ENCODE data around the gene FAR2. TPM values are rescaled to one million over a fixed set of nuclear protein-coding genes. Genes with fewer than 3 reads are reported as not detected.

Gene FAR2
- total and polyA plus RNA-seq, 2 experiments from 2014 or later, result 2.1 to 3.6 TPM

DNA sequence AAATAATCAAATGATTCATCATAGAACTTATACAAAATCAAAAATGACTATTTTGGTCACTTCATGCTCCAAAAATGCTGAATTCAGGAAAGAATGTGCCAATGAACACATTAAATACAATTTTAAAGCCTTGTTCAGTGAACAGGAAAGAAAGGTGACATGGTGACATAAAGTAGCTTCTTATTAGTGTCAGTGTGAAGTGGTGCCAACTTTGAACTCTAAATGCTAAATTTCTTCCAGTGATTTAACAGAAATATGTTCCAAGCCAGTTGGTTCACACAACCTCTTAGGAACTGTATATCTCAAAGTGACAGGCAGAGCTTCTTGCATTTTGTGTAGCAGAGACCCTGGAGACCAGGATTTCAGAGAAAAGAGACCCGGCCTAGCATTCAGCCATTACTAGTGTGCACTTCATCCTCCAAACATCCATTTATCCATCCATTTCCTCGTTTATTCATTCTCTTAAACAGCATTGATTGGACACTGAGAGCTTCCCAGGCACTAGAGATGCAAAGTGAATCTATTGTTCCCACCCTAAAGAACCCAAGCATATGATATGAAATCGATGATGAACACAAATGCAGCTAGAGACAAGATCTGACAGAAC is 95.2 kb downstream of the FAR2 start:
- Histone ChIP-seq H3K4me2 (ENCODE audit: unreplicated experiment) (no peak overlapping the region), H3K9me3 (ENCODE audit: low read depth) (no peaks in the 10 kb centered on the region), H3K4me3 (no peak overlapping the region), H2AFZ (no peak overlapping the region), H3K79me2 (ENCODE audit: insufficient read depth) (no peaks in the 10 kb centered on the region), H3K9me2 (ENCODE audit: insufficient read depth) (no peaks in the 10 kb centered on the region), H3K27ac (no peak overlapping the region), H3K4me1 (ENCODE audit: insufficient read depth) (peaks cover 22% of the 10 kb centered on the region), H4K20me1 (ENCODE audit: insufficient read depth) (no peaks in the 10 kb centered on the region), H3K36me3 (ENCODE audit: low read depth) (no peaks in the 10 kb centered on the region), H3K27me3 (replicated peaks; ENCODE audit: insufficient read depth) (no peaks in the 10 kb centered on the region), H3K9ac (no peak overlapping the region), H3F3A (ENCODE audit: insufficient read depth) (peaks cover 20% of the 10 kb centered on the region)
- TF ChIP-seq EZH2 (IDR thresholded peaks at IDR 0.05; ENCODE audit: insufficient read depth, poor library complexity, severe bottlenecking) (no peak), EZH2phosphoT487 (IDR thresholded peaks at IDR 0.05; ENCODE audit: insufficient read depth, low read depth) (no peak)
- in situ Hi-C loops (cut with MboI), result no loop called here
- WGBS, 2 experiments (ENCODE audit: low coverage in 1 of 2, low lambda C conversion rate in 2 of 2, missing lambda C conversion rate in 2 of 2), result 95% methylated on average over 3 of the region's 3 CpGs
- DNase-seq, result no peak

- in situ Hi-C loops (cut with MboI), result no loop called here
- Histone ChIP-seq H3K79me2 (ENCODE audit: insufficient read depth) (no peaks in the 10 kb centered on the region), H3K9me3 (ENCODE audit: low read depth) (no peaks in the 10 kb centered on the region), H4K20me1 (ENCODE audit: insufficient read depth) (no peaks in the 10 kb centered on the region), H2AFZ (no peak overlapping the region), H3K9me2 (ENCODE audit: insufficient read depth) (no peaks in the 10 kb centered on the region), H3K27ac (no peak overlapping the region), H3K9ac (no peak overlapping the region), H3F3A (ENCODE audit: insufficient read depth) (peaks cover 20% of the 10 kb centered on the region), H3K4me2 (ENCODE audit: unreplicated experiment) (no peak overlapping the region), H3K4me3 (no peak overlapping the region), H3K4me1 (ENCODE audit: insufficient read depth) (peaks cover 22% of the 10 kb centered on the region), H3K36me3 (ENCODE audit: low read depth) (no peaks in the 10 kb centered on the region), H3K27me3 (replicated peaks; ENCODE audit: insufficient read depth) (no peaks in the 10 kb centered on the region)
- WGBS, 2 experiments (ENCODE audit: low coverage in 1 of 2, low lambda C conversion rate in 2 of 2, missing lambda C conversion rate in 2 of 2), result 67 to 78% methylated on average over 3 of the region's 3 CpGs
- TF ChIP-seq EZH2phosphoT487 (IDR thresholded peaks at IDR 0.05; ENCODE audit: insufficient read depth, low read depth), result no peak
- TF ChIP-seq EZH2 (IDR thresholded peaks at IDR 0.05; ENCODE audit: insufficient read depth, poor library complexity, severe bottlenecking), result no peak
- peak; percentile 19 for DNase-seq
These were observed 96.2 kb downstream of the FAR2 start for GRCh38 chr12:29245246-29245645.

DNA sequence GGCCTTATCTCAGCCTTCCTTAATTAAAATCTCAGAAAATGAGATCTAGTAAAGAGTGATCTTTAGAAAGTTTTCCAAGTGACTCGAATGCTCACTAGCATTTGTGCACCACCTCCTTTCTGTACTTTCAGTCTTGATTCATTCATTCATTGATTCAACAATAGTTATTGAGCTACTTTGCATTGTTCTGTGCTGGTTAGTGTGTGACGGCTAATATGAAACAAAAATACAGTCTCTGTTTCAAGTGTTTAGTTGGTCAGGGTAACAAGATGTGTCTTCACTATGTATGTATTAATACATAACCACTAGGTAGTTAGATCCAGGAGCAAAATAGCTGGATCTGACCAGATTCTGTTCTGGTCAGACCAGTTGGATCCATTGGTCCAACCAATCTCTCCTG is 100.9 kb downstream of the FAR2 start:
- H3K4me3 ChIP-seq, result no peak overlapping the region
- no peaks in the 10 kb centered on the region for H3K79me2 ChIP-seq (ENCODE audit: insufficient read depth)
- H3K4me1 ChIP-seq (ENCODE audit: insufficient read depth), result no peaks in the 10 kb centered on the region
- no peaks in the 10 kb centered on the region for H3K9me3 ChIP-seq (ENCODE audit: low read depth)
- no peak for DNase-seq
- H3K27ac ChIP-seq, result no peak overlapping the region
- in situ Hi-C loops (cut with MboI), result loop anchor here (25.0 kb wide), 1 partner anchor 112 kb away; no protein-coding TSS in a partner anchor
- no peaks in the 10 kb centered on the region for H3F3A ChIP-seq (ENCODE audit: insufficient read depth)
- H3K36me3 ChIP-seq (ENCODE audit: low read depth), result no peaks in the 10 kb centered on the region
- TF ChIP-seq EZH2phosphoT487 (IDR thresholded peaks at IDR 0.05; ENCODE audit: insufficient read depth, low read depth) (no peak), EZH2 (IDR thresholded peaks at IDR 0.05; ENCODE audit: insufficient read depth, poor library complexity, severe bottlenecking) (no peak)
- H3K27me3 ChIP-seq (replicated peaks; ENCODE audit: insufficient read depth), result no peaks in the 10 kb centered on the region
- no peak overlapping the region for H3K4me2 ChIP-seq (ENCODE audit: unreplicated experiment)
- no peaks in the 10 kb centered on the region for H4K20me1 ChIP-seq (ENCODE audit: insufficient read depth)
- H2AFZ ChIP-seq, result no peak overlapping the region
- H3K9me2 ChIP-seq (ENCODE audit: insufficient read depth), result no peaks in the 10 kb centered on the region
- 69 to 74% methylated on average over 2 of the region's 2 CpGs for WGBS, 2 experiments (ENCODE audit: low coverage in 1 of 2, low lambda C conversion rate in 2 of 2, missing lambda C conversion rate in 2 of 2)
- no peak overlapping the region for H3K9ac ChIP-seq

DNA sequence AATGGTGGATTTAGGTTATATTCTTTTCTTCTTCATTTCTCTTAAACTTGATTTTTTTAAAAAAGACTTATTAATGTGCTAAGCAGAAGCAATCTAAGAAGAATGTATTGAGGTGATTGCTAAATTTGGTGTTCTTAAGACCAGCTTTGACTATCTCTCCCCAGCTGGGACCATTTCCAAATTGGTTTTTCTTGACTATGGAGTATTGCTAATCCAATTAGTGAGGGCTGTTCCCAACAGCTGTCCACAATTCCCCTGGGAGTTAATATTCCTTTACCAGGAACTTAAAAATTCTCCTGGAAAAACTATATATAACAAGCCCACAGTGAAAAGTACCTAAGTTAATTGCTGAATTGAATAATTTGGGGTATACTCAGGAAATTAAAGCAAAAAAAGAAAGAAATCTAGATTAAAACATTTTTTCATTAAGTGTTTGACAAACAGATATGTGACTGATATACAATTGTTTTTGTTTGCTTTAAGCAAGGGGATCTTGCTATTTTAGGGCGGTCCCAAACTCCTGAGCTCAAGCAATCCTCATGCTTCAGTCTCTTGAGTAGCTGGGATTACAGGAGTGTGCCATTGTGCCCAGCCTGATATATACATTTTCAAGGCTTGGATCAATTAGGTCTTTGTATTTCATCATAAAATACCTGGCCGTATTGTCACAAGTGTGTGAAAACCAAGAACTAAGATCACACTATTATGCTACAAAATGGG is 105.0 kb downstream of the FAR2 start:
- Histone ChIP-seq H3F3A (ENCODE audit: insufficient read depth) (no peaks in the 10 kb centered on the region), H3K27me3 (replicated peaks; ENCODE audit: insufficient read depth) (no peaks in the 10 kb centered on the region), H3K27ac (no peak overlapping the region), H3K79me2 (ENCODE audit: insufficient read depth) (no peaks in the 10 kb centered on the region), H3K36me3 (ENCODE audit: low read depth) (no peaks in the 10 kb centered on the region), H3K9me3 (ENCODE audit: low read depth) (no peaks in the 10 kb centered on the region), H3K9me2 (ENCODE audit: insufficient read depth) (no peaks in the 10 kb centered on the region), H3K9ac (no peak overlapping the region), H4K20me1 (ENCODE audit: insufficient read depth) (no peaks in the 10 kb centered on the region), H3K4me1 (ENCODE audit: insufficient read depth) (no peaks in the 10 kb centered on the region), H3K4me3 (no peak overlapping the region), H3K4me2 (ENCODE audit: unreplicated experiment) (no peak overlapping the region), H2AFZ (no peak overlapping the region)
- TF ChIP-seq EZH2phosphoT487 (IDR thresholded peaks at IDR 0.05; ENCODE audit: insufficient read depth, low read depth) (no peak), EZH2 (IDR thresholded peaks at IDR 0.05; ENCODE audit: insufficient read depth, poor library complexity, severe bottlenecking) (no peak)
- DNase-seq, result no peak
- in situ Hi-C loops (cut with MboI), result loop anchor here (25.0 kb wide), 1 partner anchor 108 kb away; no protein-coding TSS in a partner anchor
- WGBS, 2 experiments (ENCODE audit: low coverage in 1 of 2, low lambda C conversion rate in 2 of 2, missing lambda C conversion rate in 2 of 2), result 91 to 98% methylated on average over 2 of the region's 2 CpGs
